SK-N-MC (cell line): ENCODE data around the gene DMBT1.

Experiments used
- EZH2 ChIP-seq: fragments of 200-600 bp; sonication (generic); IDR thresholded peaks from one replicate; pipeline ENCODE4 v1.6.1; 2017; ENCODE audit warnings: antibody characterized with exemption
- POLR2AphosphoS5 ChIP-seq: IDR thresholded peaks from 2 replicates; pipeline ENCODE4 v1.6.1; 2012; ENCODE audit warnings: mild to moderate bottlenecking, low read depth, low read length, borderline replicate concordance

GRCh38 chr10:122548407-122549085, 12.0 kb upstream of the DMBT1 start:
- TF ChIP-seq EZH2 (no peak), POLR2AphosphoS5 (no peak)
